MM.1S (cell line): Measurements from ENCODE around the gene PAQR7.

Experiments
- DNase-seq: peaks from one replicate; pipeline ENCODE4 v3.0.0-alpha.2; 2015
- H2AFZ ChIP-seq: fragments of 300-600 bp; sonication (generic); 2 replicates; pipeline ENCODE4 v1.6.0; 2016; ENCODE audit warnings: antibody characterized with exemption, low read length
- H3F3A ChIP-seq: fragments of 300-600 bp; sonication (generic); 2 replicates; pipeline ENCODE4 v1.6.1; 2016; ENCODE audit warnings: mild to moderate bottlenecking, antibody characterized with exemption, low read length, moderate library complexity, mixed read lengths; ENCODE audit not compliant: insufficient read depth
- H3K27ac ChIP-seq: fragments of 300-600 bp; sonication (generic); 2 replicates; pipeline ENCODE4 v1.5.1; 2016; ENCODE audit warnings: mild to moderate bottlenecking, low read length
- H3K27me3 ChIP-seq: fragments of 300-600 bp; sonication (generic); replicated peaks from 2 replicates; pipeline ENCODE4 v1.6.0; 2016; ENCODE audit warnings: low read length; ENCODE audit not compliant: insufficient read depth
- H3K36me3 ChIP-seq: fragments of 300-600 bp; sonication (generic); replicated peaks from 2 replicates; pipeline ENCODE4 v1.6.1; 2016; ENCODE audit warnings: mild to moderate bottlenecking, low read length, mixed read lengths; ENCODE audit not compliant: insufficient read depth
- H3K4me1 ChIP-seq: fragments of 300-600 bp; sonication (generic); 2 replicates; pipeline ENCODE4 v1.6.1; 2016; ENCODE audit warnings: low read length, mixed read lengths
- H3K4me2 ChIP-seq: fragments of 300-600 bp; sonication (generic); 2 replicates; pipeline ENCODE4 v1.6.0; 2016; ENCODE audit warnings: low read depth, low read length
- H3K4me3 ChIP-seq: fragments of 300-600 bp; sonication (generic); 2 replicates; pipeline ENCODE4 v1.5.1; 2016; ENCODE audit warnings: low read length, mixed read lengths
- H3K79me2 ChIP-seq: fragments of 300-600 bp; sonication (generic); 2 replicates; pipeline ENCODE4 v1.6.1; 2016; ENCODE audit warnings: mixed run types, low read length, mixed read lengths
- H3K9ac ChIP-seq: fragments of 300-600 bp; sonication (generic); 2 replicates; pipeline ENCODE4 v1.6.1; 2016; ENCODE audit warnings: low read length, mixed read lengths
- H3K9me2 ChIP-seq: fragments of 300-600 bp; sonication (generic); replicated peaks from 2 replicates; pipeline ENCODE4 v1.6.1; 2016; ENCODE audit warnings: mild to moderate bottlenecking, low read length, mixed read lengths; ENCODE audit not compliant: insufficient read depth
- H3K9me3 ChIP-seq: fragments of 300-600 bp; sonication (generic); replicated peaks from 2 replicates; pipeline ENCODE4 v1.6.1; 2016; ENCODE audit warnings: mild to moderate bottlenecking, low read length, mixed read lengths; ENCODE audit not compliant: insufficient read depth
- H4K20me1 ChIP-seq: fragments of 300-600 bp; sonication (generic); 2 replicates; pipeline ENCODE4 v1.6.1; 2016; ENCODE audit warnings: mild to moderate bottlenecking, low read length, moderate library complexity, mixed read lengths; ENCODE audit not compliant: insufficient read depth
- EZH2 ChIP-seq: fragments of 300-600 bp; sonication (generic); optimal IDR thresholded peaks from 2 replicates; pipeline ENCODE3; 2017; ENCODE audit warnings: low read depth, mild to moderate bottlenecking, antibody characterized with exemption, low read length, mixed read lengths
- EZH2phosphoT487 ChIP-seq: fragments of 300-600 bp; sonication (generic); IDR thresholded peaks from 2 replicates; pipeline ENCODE4 v1.6.1; 2018; ENCODE audit warnings: antibody characterized with exemption, low read length
- TF ChIP-seq, protein P1 (sequence below): fragments of 300-600 bp; sonication (generic); IDR thresholded peaks from 2 replicates; pipeline ENCODE4 v1.5.1; 2016; ENCODE audit warnings: antibody characterized with exemption, low read length, mixed read lengths

The PAQR7 gene

GRCh38 chr1:25861316-25862286 lies 13.9 kb downstream of the PAQR7 start:
- Histone ChIP-seq H3K4me3 (no peak overlapping the region), H3K27me3 (no peaks in the 10 kb centered on the region), H3K4me1 (peaks cover 6% of the 10 kb centered on the region), H3K9me2 (no peaks in the 10 kb centered on the region), H3K9me3 (no peaks in the 10 kb centered on the region), H3K79me2 (peaks cover 8% of the 10 kb centered on the region), H3K9ac (no peak overlapping the region), H3F3A (no peaks in the 10 kb centered on the region; the same call in 1 of the 2 replicates), H2AFZ (no peak overlapping the region), H3K27ac (no peak overlapping the region), H4K20me1 (no peaks in the 10 kb centered on the region), H3K36me3 (no peaks in the 10 kb centered on the region), H3K4me2 (no peak overlapping the region)
- no peak for TF ChIP-seq EZH2
- no peak for DNase-seq

DNA sequence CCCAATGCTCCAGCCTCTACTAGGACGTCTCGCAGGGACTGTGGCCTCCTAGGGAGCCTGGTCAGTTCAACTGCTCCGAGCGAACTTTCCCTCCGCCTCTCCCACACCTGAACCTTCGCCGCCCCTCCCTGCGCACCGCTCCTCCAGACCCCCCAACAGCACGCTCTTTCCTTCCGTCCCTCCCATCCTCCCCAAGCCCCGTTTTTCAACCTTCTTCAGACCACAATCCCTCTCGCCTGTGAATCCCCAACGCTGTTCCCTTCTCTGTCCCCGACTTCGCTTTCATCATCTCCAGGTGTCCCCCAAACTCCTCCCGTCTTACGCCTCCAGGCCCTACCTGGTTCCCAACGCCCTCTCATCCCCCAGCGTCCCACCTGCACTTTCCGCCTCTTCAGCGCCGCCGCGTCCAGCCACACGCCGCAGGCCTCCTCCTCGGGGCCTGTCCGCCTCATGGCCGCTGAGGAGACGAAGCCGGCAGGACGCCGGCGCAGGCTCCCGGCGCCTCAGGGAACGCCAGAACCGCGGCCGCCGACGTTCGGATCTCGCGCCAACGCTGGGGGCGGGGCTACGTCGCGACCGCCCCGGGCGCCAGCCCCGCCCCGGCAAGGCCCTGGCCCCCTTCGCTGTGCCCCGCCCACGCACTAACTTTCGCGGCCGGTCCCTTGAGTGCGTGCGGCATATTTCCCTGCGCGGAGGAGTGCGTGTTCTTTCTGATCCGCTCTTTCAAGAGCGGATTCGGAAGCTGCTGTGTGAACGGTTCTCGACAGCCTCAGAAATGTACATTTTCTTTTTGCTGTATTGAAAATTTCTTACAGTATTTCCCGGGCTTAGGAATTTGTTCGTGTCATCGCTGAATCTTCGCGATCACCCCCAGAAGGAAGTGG lies 16.4 kb downstream of the PAQR7 start, which contains the start of gene AUNIP:
Gene AUNIP, minus strand, starts transcription at position 552 of the 884 bp plus-strand sequence. Its CDS starts 100 bp downstream, at position 452.
- Histone ChIP-seq H3K4me1 (peaks cover 6% of the 10 kb centered on the region), H2AFZ (peak within 1 kb of the TSS; percentile 95), H3K4me2 (peak within 1 kb of the TSS; percentile 95), H3K9me2 (no peaks in the 10 kb centered on the region), H3F3A (no peaks in the 10 kb centered on the region; the same call in 1 of the 2 replicates), H3K27me3 (no peaks in the 10 kb centered on the region), H3K36me3 (no peaks in the 10 kb centered on the region), H3K9ac (peak within 1 kb of the TSS; percentile 64; the same call in 1 of the 2 replicates), H3K9me3 (no peaks in the 10 kb centered on the region), H4K20me1 (no peaks in the 10 kb centered on the region), H3K79me2 (peaks cover 18% of the 10 kb centered on the region), H3K4me3 (peak within 1 kb of the TSS; percentile 82), H3K27ac (no peak within 1 kb of the TSS)
- TF ChIP-seq, protein P1, sequence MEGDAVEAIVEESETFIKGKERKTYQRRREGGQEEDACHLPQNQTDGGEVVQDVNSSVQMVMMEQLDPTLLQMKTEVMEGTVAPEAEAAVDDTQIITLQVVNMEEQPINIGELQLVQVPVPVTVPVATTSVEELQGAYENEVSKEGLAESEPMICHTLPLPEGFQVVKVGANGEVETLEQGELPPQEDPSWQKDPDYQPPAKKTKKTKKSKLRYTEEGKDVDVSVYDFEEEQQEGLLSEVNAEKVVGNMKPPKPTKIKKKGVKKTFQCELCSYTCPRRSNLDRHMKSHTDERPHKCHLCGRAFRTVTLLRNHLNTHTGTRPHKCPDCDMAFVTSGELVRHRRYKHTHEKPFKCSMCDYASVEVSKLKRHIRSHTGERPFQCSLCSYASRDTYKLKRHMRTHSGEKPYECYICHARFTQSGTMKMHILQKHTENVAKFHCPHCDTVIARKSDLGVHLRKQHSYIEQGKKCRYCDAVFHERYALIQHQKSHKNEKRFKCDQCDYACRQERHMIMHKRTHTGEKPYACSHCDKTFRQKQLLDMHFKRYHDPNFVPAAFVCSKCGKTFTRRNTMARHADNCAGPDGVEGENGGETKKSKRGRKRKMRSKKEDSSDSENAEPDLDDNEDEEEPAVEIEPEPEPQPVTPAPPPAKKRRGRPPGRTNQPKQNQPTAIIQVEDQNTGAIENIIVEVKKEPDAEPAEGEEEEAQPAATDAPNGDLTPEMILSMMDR = no peak
- no peak for TF ChIP-seq EZH2phosphoT487
- TF ChIP-seq EZH2 = no peak
- peak; percentile 86 for DNase-seq

- Histone ChIP-seq H3K9me3 (no peaks in the 10 kb centered on the region), H3K79me2 (peaks cover 22% of the 10 kb centered on the region), H3K36me3 (no peaks in the 10 kb centered on the region), H3K9ac (peak overlapping the region; percentile 64; the same call in 1 of the 2 replicates), H3K4me2 (peak overlapping the region; percentile 95), H4K20me1 (no peaks in the 10 kb centered on the region), H3K4me3 (peak overlapping the region; percentile 82), H2AFZ (peak overlapping the region; percentile 95), H3K9me2 (no peaks in the 10 kb centered on the region), H3F3A (no peaks in the 10 kb centered on the region; the same call in 1 of the 2 replicates), H3K4me1 (peaks cover 6% of the 10 kb centered on the region), H3K27me3 (no peaks in the 10 kb centered on the region), H3K27ac (no peak overlapping the region)
- TF ChIP-seq, protein P1 = no peak
- no peak for DNase-seq
Observed at GRCh38 chr1:25858494-25858893, 17.0 kb downstream of the PAQR7 start.
